IPS-NIHi11 (cell line): ENCODE results near the gene S100A12.

Experiments used
- DNase-seq: peaks from one replicate; pipeline ENCODE4 v3.0.0; 2012; ENCODE audit warnings: mixed read lengths, low spot score

Gene S100A12

GRCh38 chr1:153324912-153325311 is 50.5 kb downstream of the S100A12 start:
- DNase-seq, result no peak
